Neuronal stem cell (in vitro differentiated cells): ENCODE measurements around the gene HS3ST3A1.
"Not testable (repeated sequence)": the region's sequence is repeated elsewhere in the genome, so short reads cannot be mapped to it uniquely, and the experiment has no call there.

ENCODE experiments used
- DNase-seq: peaks from one replicate; pipeline ENCODE4 v3.0.0-alpha.2; 2013; ENCODE audit warnings: low spot score
- H2AFZ ChIP-seq: one replicate; pipeline ENCODE4 v1.6.1; 2013; ENCODE audit warnings: mild to moderate bottlenecking, low read length, inconsistent platforms
- H2AK5ac ChIP-seq: 2 replicates; pipeline ENCODE4 v1.6.1; 2013; ENCODE audit warnings: low read depth, mild to moderate bottlenecking, inconsistent platforms, low read length, moderate library complexity, mixed read lengths
- H2BK120ac ChIP-seq: 2 replicates; pipeline ENCODE4 v1.6.1; 2013; ENCODE audit warnings: low read depth, mild to moderate bottlenecking, inconsistent platforms, low read length, moderate library complexity, mixed read lengths
- H2BK12ac ChIP-seq: one replicate; pipeline ENCODE4 v1.6.1; 2013; ENCODE audit warnings: low read length, inconsistent platforms
- H2BK15ac ChIP-seq: 2 replicates; pipeline ENCODE4 v1.6.1; 2013; ENCODE audit warnings: mild to moderate bottlenecking, low read length, inconsistent platforms, mixed read lengths
- H2BK5ac ChIP-seq: one replicate; pipeline ENCODE4 v1.6.1; 2013; ENCODE audit warnings: inconsistent platforms, mild to moderate bottlenecking, low read length, moderate library complexity
- H3K14ac ChIP-seq: one replicate; pipeline ENCODE4 v1.6.1; 2013; ENCODE audit warnings: low read length, inconsistent platforms
- H3K18ac ChIP-seq: 2 replicates; pipeline ENCODE4 v1.6.1; 2013; ENCODE audit warnings: low read length, inconsistent platforms
- H3K23ac ChIP-seq: 2 replicates; pipeline ENCODE4 v1.6.1; 2013; ENCODE audit warnings: low read depth, mild to moderate bottlenecking, mixed read lengths, low read length, inconsistent platforms; ENCODE audit not compliant: poor library complexity
- H3K27ac ChIP-seq: replicated peaks from 3 replicates; pipeline ENCODE4 v1.5.1; 2013; ENCODE audit warnings: low read length, inconsistent platforms
- H3K27me3 ChIP-seq, 3 experiments: 2 replicates each; pipeline ENCODE4 v1.6.1; 2013; ENCODE audit warnings: low read length in 3 of 3, mild to moderate bottlenecking in 2 of 3, inconsistent platforms in 1 of 3, low read depth in 1 of 3, mixed read lengths in 1 of 3, moderate library complexity in 1 of 3; ENCODE audit not compliant: control insufficient read depth in 3 of 3, insufficient read depth in 3 of 3
- H3K36me3 ChIP-seq, 2 donors: replicated peaks in 1 of 2; 2 replicates each; pipeline ENCODE4 v1.6.1; 2013; ENCODE audit warnings: low read length in 2 of 2; ENCODE audit not compliant: control insufficient read depth in 2 of 2, insufficient read depth in 2 of 2
- H3K4ac ChIP-seq: 2 replicates; pipeline ENCODE4 v1.6.1; 2013; ENCODE audit warnings: inconsistent platforms, mild to moderate bottlenecking, low read length, moderate library complexity
- H3K4me1 ChIP-seq, 2 donors: 1 replicate in 1 of 2; 2 replicates in 1 of 2; pipeline ENCODE4 v1.6.1; 2013; ENCODE audit warnings: low read length in 2 of 2, low read depth in 1 of 2; ENCODE audit not compliant: control insufficient read depth in 2 of 2, insufficient read depth in 1 of 2
- H3K4me2 ChIP-seq: one replicate; pipeline ENCODE4 v1.6.1; 2013; ENCODE audit warnings: mild to moderate bottlenecking, low read length, inconsistent platforms; ENCODE audit not compliant: insufficient read depth, poor library complexity, severe bottlenecking
- H3K4me3 ChIP-seq, 2 donors: 2 replicates each; pipeline ENCODE4 v1.5.1; 2013; ENCODE audit warnings: low read length in 2 of 2, mild to moderate bottlenecking in 2 of 2, inconsistent platforms in 1 of 2, moderate library complexity in 1 of 2
- H3K79me1 ChIP-seq: one replicate; pipeline ENCODE4 v1.6.1; 2013; ENCODE audit warnings: low read depth, mild to moderate bottlenecking, inconsistent platforms, low read length, moderate library complexity
- H3K9ac ChIP-seq: one replicate; pipeline ENCODE4 v1.6.1; 2013; ENCODE audit warnings: mild to moderate bottlenecking, low read depth, low read length, inconsistent platforms; ENCODE audit not compliant: poor library complexity
- H3K9me3 ChIP-seq, 2 donors: replicated peaks in 1 of 2; 2 replicates each; pipeline versions ENCODE3 to v1.6.1; 2013; ENCODE audit warnings: low read length in 2 of 2, mild to moderate bottlenecking in 2 of 2, inconsistent platforms in 1 of 2, low read depth in 1 of 2, mixed read lengths in 1 of 2, moderate library complexity in 1 of 2; ENCODE audit not compliant: control insufficient read depth in 2 of 2, insufficient read depth in 1 of 2
- H4K8ac ChIP-seq: one replicate; pipeline ENCODE4 v1.6.1; 2013; ENCODE audit warnings: low read depth, mild to moderate bottlenecking, inconsistent platforms, low read length, moderate library complexity
- H4K91ac ChIP-seq: one replicate; pipeline ENCODE4 v1.6.1; 2013; ENCODE audit warnings: low read length, low read depth, mild to moderate bottlenecking, inconsistent platforms; ENCODE audit not compliant: poor library complexity
- WGBS, 2 donors: extraction: QIAGEN DNeasy Blood & Tissue Kit; methylation state at CpG; one replicate each; pipeline ENCODE4 v1.1.7; 2013; ENCODE audit warnings: missing lambda C conversion rate in 2 of 2, mixed read lengths in 1 of 2; ENCODE audit not compliant: insufficient read length in 2 of 2, insufficient replicate concordance in 1 of 2; ENCODE audit errors: extremely low coverage in 2 of 2; 5-methylcytosine and 5-hydroxymethylcytosine counted together

The HS3ST3A1 gene

DNA sequence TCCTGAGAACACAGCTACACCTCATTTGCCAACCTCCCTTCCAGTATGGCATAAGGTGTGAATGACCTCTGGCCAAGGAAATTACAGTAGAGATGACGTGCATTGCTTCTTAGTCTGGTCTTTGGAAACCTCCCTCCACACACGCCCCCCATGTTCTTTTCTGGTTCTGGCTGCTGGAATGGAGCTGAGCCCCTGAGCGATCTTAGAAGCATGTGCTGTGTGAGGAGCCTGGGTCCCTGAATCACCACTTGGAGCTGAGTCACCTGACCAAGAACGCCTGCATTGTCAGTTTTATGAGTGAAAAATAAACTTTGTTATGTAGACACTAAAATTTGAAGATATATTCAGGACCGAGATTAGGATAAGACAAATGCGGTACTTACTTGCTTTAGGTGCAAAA is 51.4 kb downstream of the HS3ST3A1 start:
- no peak overlapping the region for H2BK5ac ChIP-seq
- H3K79me1 ChIP-seq, result no peaks in the 10 kb centered on the region
- no CpG with 5 or more reads among the region's 6 CpGs for WGBS, 2 donors
- H3K27me3 ChIP-seq, result no peaks in the 10 kb centered on the region
- no peak overlapping the region for H2AK5ac ChIP-seq
- H3K4me1 ChIP-seq, result no peaks in the 10 kb centered on the region
- no peak overlapping the region for H4K91ac ChIP-seq
- no peak overlapping the region for H2BK120ac ChIP-seq
- H3K18ac ChIP-seq, result no peak overlapping the region
- no peak for DNase-seq
- H3K27ac ChIP-seq, result no peak overlapping the region
- H2BK15ac ChIP-seq, result no peak overlapping the region
- no peak overlapping the region for H3K14ac ChIP-seq
- no peak overlapping the region for H2BK12ac ChIP-seq
- no peak overlapping the region for H3K23ac ChIP-seq
- no peak overlapping the region for H3K9ac ChIP-seq
- H3K4me3 ChIP-seq, result no peak overlapping the region
- no peak overlapping the region for H4K8ac ChIP-seq
- no peak overlapping the region for H3K4ac ChIP-seq
- no peak overlapping the region for H3K4me2 ChIP-seq
- H2AFZ ChIP-seq, result no peak overlapping the region
- H3K36me3 ChIP-seq, result peaks cover 2 to 80% of the 10 kb centered on the region in 2 donors
- peaks cover 2 to 24% of the 10 kb centered on the region in 2 donors for H3K9me3 ChIP-seq

DNA sequence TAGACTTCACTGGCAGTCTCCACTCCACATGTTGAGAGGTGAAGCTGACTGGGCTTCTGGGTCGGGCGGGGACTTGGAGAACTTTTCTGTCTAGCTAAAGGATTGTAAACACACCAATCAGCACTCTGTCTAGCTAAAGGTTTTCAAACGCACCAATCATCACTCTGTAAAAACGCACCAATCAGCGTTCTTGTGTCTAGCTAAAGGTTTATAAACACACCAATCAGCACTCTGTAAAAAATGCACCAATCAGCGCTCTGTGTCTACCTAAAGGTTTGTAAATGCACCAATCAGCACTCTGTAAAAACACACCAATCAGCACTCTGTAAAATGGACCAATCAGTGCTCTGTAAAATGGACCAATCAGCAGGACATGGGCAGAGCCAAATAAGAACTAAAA is 53.2 kb downstream of the HS3ST3A1 start:
- not testable (repeated sequence) for H2BK15ac ChIP-seq, H3K18ac ChIP-seq, H3K4me3 ChIP-seq, H3K9ac ChIP-seq, H3K4ac ChIP-seq, H3K79me1 ChIP-seq, H3K4me1 ChIP-seq, H3K27ac ChIP-seq, H3K4me2 ChIP-seq, H2BK120ac ChIP-seq, H4K91ac ChIP-seq, DNase-seq, H3K27me3 ChIP-seq, H2BK12ac ChIP-seq, H2BK5ac ChIP-seq, H2AFZ ChIP-seq, H4K8ac ChIP-seq, H3K23ac ChIP-seq, H3K14ac ChIP-seq, H2AK5ac ChIP-seq
- H3K9me3 ChIP-seq, result peaks cover 2 to 20% of the 10 kb centered on the region in 2 donors
- peaks cover 2 to 64% of the 10 kb centered on the region in 2 donors for H3K36me3 ChIP-seq
- WGBS, 2 donors, result no CpG with 5 or more reads among the region's 6 CpGs

DNA sequence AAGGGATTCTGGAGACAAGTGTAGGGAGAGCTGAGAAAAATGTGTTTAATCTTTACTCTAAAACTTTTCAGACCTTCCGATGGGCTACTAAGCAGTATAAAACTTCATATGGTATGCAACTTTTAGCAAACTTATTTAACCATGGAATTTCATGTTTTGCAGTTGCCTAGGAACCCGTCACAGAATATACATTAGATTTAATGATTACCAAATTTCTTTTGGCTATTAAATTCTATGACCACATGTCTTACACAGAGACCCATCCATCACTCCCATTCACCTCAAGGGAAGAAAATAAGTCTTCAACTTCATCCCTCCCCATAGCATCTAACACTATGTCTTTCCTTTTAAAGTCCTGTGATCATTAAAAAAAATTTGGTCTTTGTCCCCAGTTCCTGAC is 54.9 kb downstream of the HS3ST3A1 start:
- Histone ChIP-seq H2BK12ac (no peak overlapping the region), H2AFZ (no peak overlapping the region), H3K27me3 (no peaks in the 10 kb centered on the region), H3K4ac (no peak overlapping the region), H3K4me2 (no peak overlapping the region), H2BK120ac (no peak overlapping the region), H3K18ac (no peak overlapping the region), H2BK15ac (no peak overlapping the region), H3K9ac (no peak overlapping the region), H3K27ac (no peak overlapping the region), H3K14ac (no peak overlapping the region), H3K23ac (no peak overlapping the region), H2AK5ac (no peak overlapping the region), H2BK5ac (no peak overlapping the region), H3K4me1 (peaks cover 2 to 6% of the 10 kb centered on the region in 2 donors), H3K36me3 (peaks cover 0 to 65% of the 10 kb centered on the region in 2 donors), H4K8ac (no peak overlapping the region), H4K91ac (no peak overlapping the region), H3K9me3 (peaks cover 2 to 15% of the 10 kb centered on the region in 2 donors), H3K4me3 (no peak overlapping the region), H3K79me1 (no peaks in the 10 kb centered on the region)
- DNase-seq, result no peak
- WGBS, 2 donors, result no CpG with 5 or more reads among the region's 2 CpGs

DNA sequence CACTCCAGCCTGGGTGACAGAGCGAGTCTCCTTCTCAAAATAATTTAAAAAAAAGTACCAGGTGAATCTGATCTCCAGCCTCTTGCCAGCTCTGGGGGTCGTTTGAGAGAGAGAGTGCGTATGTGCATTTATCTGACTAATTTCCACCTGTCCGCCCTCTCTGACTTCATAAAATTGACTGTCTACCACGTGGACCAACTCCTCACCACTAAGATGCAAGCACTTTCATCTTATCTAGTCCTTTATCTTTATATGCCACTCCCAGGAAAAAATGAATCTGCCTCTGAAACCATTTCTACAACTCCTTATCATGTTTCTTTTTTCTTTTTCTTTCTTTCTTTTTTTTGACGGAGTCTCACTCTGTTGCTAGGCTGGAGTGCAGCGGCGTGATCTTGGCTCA is 55.8 kb downstream of the HS3ST3A1 start:
- no peaks in the 10 kb centered on the region for H3K27me3 ChIP-seq
- no peak overlapping the region for H2AFZ ChIP-seq
- H3K18ac ChIP-seq, result no peak overlapping the region
- H3K36me3 ChIP-seq, result peaks cover 0 to 68% of the 10 kb centered on the region in 2 donors
- no peak overlapping the region for H2BK15ac ChIP-seq
- H2AK5ac ChIP-seq, result no peak overlapping the region
- H2BK5ac ChIP-seq, result no peak overlapping the region
- peaks cover 2 to 6% of the 10 kb centered on the region in 2 donors for H3K4me1 ChIP-seq
- no peaks in the 10 kb centered on the region for H3K79me1 ChIP-seq
- no peak overlapping the region for H4K91ac ChIP-seq
- H2BK12ac ChIP-seq, result no peak overlapping the region
- no peak overlapping the region for H3K23ac ChIP-seq
- peaks cover 2 to 15% of the 10 kb centered on the region in 2 donors for H3K9me3 ChIP-seq
- WGBS, 2 donors, result no CpG with 5 or more reads among the region's 8 CpGs
- H3K4me3 ChIP-seq, result no peak overlapping the region
- DNase-seq, result no peak
- no peak overlapping the region for H3K4me2 ChIP-seq
- H4K8ac ChIP-seq, result no peak overlapping the region
- no peak overlapping the region for H2BK120ac ChIP-seq
- H3K27ac ChIP-seq, result no peak overlapping the region
- H3K14ac ChIP-seq, result no peak overlapping the region
- no peak overlapping the region for H3K9ac ChIP-seq
- no peak overlapping the region for H3K4ac ChIP-seq
